Prostate gland (tissue), 2 donors: ENCODE measurements around the gene CLDN19. TPM values are rescaled to one million over a fixed set of nuclear protein-coding genes. Genes with fewer than 3 reads are reported as not detected.
A peak's percentile ranks its signal among the peaks of the same experiment; 100 is the strongest.

Source experiments
- DNase-seq: peaks from one replicate; pipeline ENCODE4 v3.0.0-alpha.2; 2019; ENCODE audit warnings: low spot score
- H3K27ac ChIP-seq, 2 donors: fragments of 200-600 bp; sonication (generic); 2 replicates each; pipeline ENCODE4 v1.5.1; 2017 to 2019
- H3K27me3 ChIP-seq: fragments of 200-600 bp; sonication (generic); replicated peaks from 2 replicates; pipeline ENCODE4 v1.5.1; 2019; ENCODE audit not compliant: insufficient read depth
- H3K36me3 ChIP-seq, 2 donors: fragments of 200-600 bp; sonication (generic); 1 replicate in 1 of 2; 2 replicates in 1 of 2; pipeline versions ENCODE4 v1.5.1 to v1.8.1; 2017 to 2019
- H3K4me1 ChIP-seq: fragments of 200-600 bp; sonication (generic); replicated peaks from 2 replicates; pipeline ENCODE4 v1.5.1; 2019
- H3K4me3 ChIP-seq, 2 donors: fragments of 200-600 bp; sonication (generic); 2 replicates each; pipeline ENCODE4 v1.5.1; 2017 to 2019
- H3K9me3 ChIP-seq: fragments of 200-600 bp; sonication (generic); 2 replicates; pipeline ENCODE4 v1.5.1; 2017
- CTCF ChIP-seq, 4 experiments: fragments of 200-600 bp in 2 of 4; fragments of 450-650 bp in 2 of 4; sonication (generic) in 2 of 4; IDR thresholded peaks; 1 replicate in 3 of 4; 2 replicates in 1 of 4; pipeline ENCODE4 v1.5.1; 2016 to 2019; ENCODE audit warnings: antibody characterized with exemption in 4 of 4, mild to moderate bottlenecking in 2 of 4, moderate library complexity in 2 of 4
- POLR2A ChIP-seq: fragments of 450-650 bp; IDR thresholded peaks from one replicate; pipeline ENCODE4 v1.6.1; 2016; ENCODE audit warnings: antibody characterized with exemption, mild to moderate bottlenecking
- POLR2AphosphoS5 ChIP-seq: sonication (generic); formaldehyde crosslinking; IDR thresholded peaks from one replicate; pipeline ENCODE4 v1.6.1; 2017; ENCODE audit warnings: antibody characterized with exemption
- WGBS: methylation state at CpG from one replicate; pipeline ENCODE4 v1.1.5; 2018; 5-methylcytosine and 5-hydroxymethylcytosine counted together
- intact Hi-C: fragments of 100-400 bp; cut with DNase I; formaldehyde crosslinking; loops from one replicate; pipeline ENCODE4 v1.14.2; 2022
- total RNA-seq, 2 donors: library from RNA; depleted of rRNA; stranded (reverse); fragments of >200 nt; gene quantifications; one replicate each; pipeline ENCODE4 v1.1.0, GENCODE V29; 2016

Gene CLDN19
- total RNA-seq, 2 donors from 2014 or later, result 1.1 to 1.5 TPM

- intact Hi-C loops, result loop anchor here (5.0 kb wide), 1 partner anchor 171 kb away; no protein-coding TSS in a partner anchor
- Histone ChIP-seq H3K9me3 (no peaks in the 10 kb centered on the region), H3K27me3 (no peaks in the 10 kb centered on the region), H3K4me3 (no peak overlapping the region), H3K27ac (no peak overlapping the region), H3K36me3 (no peaks in the 10 kb centered on the region), H3K4me1 (no peaks in the 10 kb centered on the region)
- WGBS, result 79% methylated on average over 14 of the region's 14 CpGs
- no peak for TF ChIP-seq POLR2A
- TF ChIP-seq POLR2AphosphoS5, result no peak
- TF ChIP-seq CTCF (IDR thresholded peaks at IDR 0.05), result no peak
- no peak for DNase-seq
These were observed 8.7 kb upstream of the CLDN19 start for GRCh38 chr1:42748461-42749410.

GRCh38 chr1:42748021-42748420 lies 8.0 kb upstream of the CLDN19 start:
- Histone ChIP-seq H3K4me1 (no peaks in the 10 kb centered on the region), H3K36me3 (no peaks in the 10 kb centered on the region), H3K4me3 (no peak overlapping the region), H3K27me3 (no peaks in the 10 kb centered on the region), H3K27ac (no peak overlapping the region), H3K9me3 (no peaks in the 10 kb centered on the region)
- intact Hi-C loops, result loop anchor here (5.0 kb wide), 1 partner anchor 171 kb away; no protein-coding TSS in a partner anchor
- TF ChIP-seq POLR2AphosphoS5, result no peak
- TF ChIP-seq POLR2A, result no peak
- TF ChIP-seq CTCF (IDR thresholded peaks at IDR 0.05), result no peak
- WGBS, result 81% methylated on average over 10 of the region's 10 CpGs
- no peak for DNase-seq

GRCh38 chr1:42747125-42747524 lies 7.1 kb upstream of the CLDN19 start:
- Histone ChIP-seq H3K36me3 (no peaks in the 10 kb centered on the region), H3K27ac (no peak overlapping the region), H3K4me3 (no peak overlapping the region), H3K9me3 (no peaks in the 10 kb centered on the region), H3K4me1 (no peaks in the 10 kb centered on the region), H3K27me3 (no peaks in the 10 kb centered on the region)
- 42% methylated on average over 14 of the region's 14 CpGs for WGBS
- TF ChIP-seq POLR2AphosphoS5, result no peak
- TF ChIP-seq CTCF (IDR thresholded peaks at IDR 0.05), result peak in 3 of 4 experiments; percentile 57 to 75 (median 66)
- no peak for TF ChIP-seq POLR2A
- DNase-seq, result no peak
- intact Hi-C loops, result loop anchor here (5.0 kb wide), 1 partner anchor 170 kb away; no protein-coding TSS in a partner anchor

- intact Hi-C loops, result loop anchor here (5.0 kb wide), 1 partner anchor 169 kb away; no protein-coding TSS in a partner anchor
- 90% methylated on average over 12 of the region's 12 CpGs for WGBS
- TF ChIP-seq POLR2AphosphoS5, result no peak
- no peak for TF ChIP-seq CTCF (IDR thresholded peaks at IDR 0.05)
- Histone ChIP-seq H3K27me3 (no peaks in the 10 kb centered on the region), H3K36me3 (no peaks in the 10 kb centered on the region), H3K9me3 (no peaks in the 10 kb centered on the region), H3K4me3 (no peak overlapping the region), H3K4me1 (no peaks in the 10 kb centered on the region), H3K27ac (no peak overlapping the region)
- DNase-seq, result no peak
These were observed 6.5 kb upstream of the CLDN19 start for GRCh38 chr1:42746436-42747105.
